Measurements from ENCODE around the gene C11orf86.

Gene C11orf86

DNA sequence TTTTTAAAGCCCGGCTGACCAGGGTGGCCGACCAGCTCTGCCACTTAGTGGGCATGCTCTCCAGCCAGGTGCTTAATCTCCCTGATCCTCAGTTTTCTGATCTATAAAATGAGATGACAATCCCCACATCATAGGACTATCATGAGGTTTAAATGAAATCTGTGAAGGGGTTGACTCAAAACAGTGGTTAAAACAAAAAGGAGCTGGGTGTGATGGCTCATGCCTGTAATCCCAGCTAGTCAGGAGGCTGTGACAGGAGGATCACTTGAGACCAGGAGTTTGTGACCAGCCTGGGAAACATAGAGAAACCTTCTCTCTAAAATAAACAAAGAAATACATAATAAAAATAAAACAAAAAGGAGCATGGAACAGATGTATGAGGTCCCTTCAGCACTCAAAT is 3.6 kb upstream of the C11orf86 start:
- H3F3A ChIP-seq (ENCODE audit: insufficient read depth, low read length) = no peaks in the 10 kb centered on the region

DNA sequence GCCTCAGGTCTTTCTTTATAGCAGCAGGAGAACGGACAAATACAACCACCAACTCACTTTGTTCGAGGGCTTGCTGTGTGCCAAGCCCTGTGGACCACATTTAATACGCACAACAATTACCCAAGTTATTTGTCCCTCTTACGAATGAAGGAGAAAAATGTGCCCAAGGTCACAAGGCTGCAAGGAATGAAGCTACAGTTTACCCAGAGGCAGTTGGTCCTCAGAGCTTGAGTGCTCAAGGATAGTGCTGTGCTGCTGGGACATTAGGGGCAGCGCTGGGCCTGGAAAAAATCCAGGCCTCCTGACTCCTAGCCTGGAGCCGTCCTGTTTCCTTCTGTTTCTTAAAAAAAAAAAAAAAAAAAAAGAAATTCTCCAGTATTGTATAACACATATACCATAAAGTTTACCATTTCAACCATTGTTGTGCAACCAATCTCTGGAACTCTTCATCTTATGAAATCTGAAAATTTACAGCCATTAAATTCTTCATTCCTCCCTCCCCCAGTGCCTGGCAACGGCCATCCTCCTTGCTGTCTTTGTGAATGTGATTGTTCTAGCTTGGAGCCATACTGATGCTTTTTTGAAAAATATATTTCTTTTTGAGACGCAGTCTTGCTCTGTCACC is 1.0 kb upstream of the C11orf86 start:
- Histone ChIP-seq H3K4me2 (ENCODE audit: low read length) (no peak overlapping the region), H3K9me2 (ENCODE audit: low read depth, low read length) (no peaks in the 10 kb centered on the region), H2AFZ (ENCODE audit: low read length) (no peak overlapping the region), H3K27me3 (ENCODE audit: insufficient read depth, low read length) (no peaks in the 10 kb centered on the region; the same call in 1 of the 2 replicates), H3K79me2 (ENCODE audit: insufficient read depth, low read length) (no peaks in the 10 kb centered on the region), H3K9me3 (ENCODE audit: low read length) (no peaks in the 10 kb centered on the region), H3K4me3 (ENCODE audit: low read depth, low read length, poor library complexity, severe bottlenecking) (no peak overlapping the region), H3K4me1 (ENCODE audit: insufficient read depth, low read length, severe bottlenecking) (no peaks in the 10 kb centered on the region), H3K27ac (ENCODE audit: low read depth, low read length, poor library complexity, severe bottlenecking) (no peak overlapping the region), H3F3A (ENCODE audit: insufficient read depth, low read length) (no peaks in the 10 kb centered on the region), H3K9ac (ENCODE audit: low read length) (no peak overlapping the region), H3K36me3 (ENCODE audit: insufficient read depth, low read length) (no peaks in the 10 kb centered on the region; the same call in 1 of the 2 replicates), H4K20me1 (ENCODE audit: insufficient read depth, low read length) (no peaks in the 10 kb centered on the region)
- no peak for TF ChIP-seq EZH2 (IDR thresholded peaks at IDR 0.05; ENCODE audit: borderline replicate concordance, low read length)
- TF ChIP-seq, protein P1, sequence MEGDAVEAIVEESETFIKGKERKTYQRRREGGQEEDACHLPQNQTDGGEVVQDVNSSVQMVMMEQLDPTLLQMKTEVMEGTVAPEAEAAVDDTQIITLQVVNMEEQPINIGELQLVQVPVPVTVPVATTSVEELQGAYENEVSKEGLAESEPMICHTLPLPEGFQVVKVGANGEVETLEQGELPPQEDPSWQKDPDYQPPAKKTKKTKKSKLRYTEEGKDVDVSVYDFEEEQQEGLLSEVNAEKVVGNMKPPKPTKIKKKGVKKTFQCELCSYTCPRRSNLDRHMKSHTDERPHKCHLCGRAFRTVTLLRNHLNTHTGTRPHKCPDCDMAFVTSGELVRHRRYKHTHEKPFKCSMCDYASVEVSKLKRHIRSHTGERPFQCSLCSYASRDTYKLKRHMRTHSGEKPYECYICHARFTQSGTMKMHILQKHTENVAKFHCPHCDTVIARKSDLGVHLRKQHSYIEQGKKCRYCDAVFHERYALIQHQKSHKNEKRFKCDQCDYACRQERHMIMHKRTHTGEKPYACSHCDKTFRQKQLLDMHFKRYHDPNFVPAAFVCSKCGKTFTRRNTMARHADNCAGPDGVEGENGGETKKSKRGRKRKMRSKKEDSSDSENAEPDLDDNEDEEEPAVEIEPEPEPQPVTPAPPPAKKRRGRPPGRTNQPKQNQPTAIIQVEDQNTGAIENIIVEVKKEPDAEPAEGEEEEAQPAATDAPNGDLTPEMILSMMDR (IDR thresholded peaks at IDR 0.05; ENCODE audit: low read length) = no peak

More for the DNA sequence above, 3.6 kb upstream of the C11orf86 start:
- no peaks in the 10 kb centered on the region for H3K9me2 ChIP-seq (ENCODE audit: low read depth, low read length)
- no peak overlapping the region for H3K4me2 ChIP-seq (ENCODE audit: low read length)
- no peaks in the 10 kb centered on the region for H3K27me3 ChIP-seq (ENCODE audit: insufficient read depth, low read length)
- no peaks in the 10 kb centered on the region for H4K20me1 ChIP-seq (ENCODE audit: insufficient read depth, low read length)
- no peak overlapping the region for H3K4me3 ChIP-seq (ENCODE audit: low read depth, low read length, poor library complexity, severe bottlenecking)
- H3K27ac ChIP-seq (ENCODE audit: low read depth, low read length, poor library complexity, severe bottlenecking) = no peak overlapping the region
- H3K9me3 ChIP-seq (ENCODE audit: low read length) = no peaks in the 10 kb centered on the region
- H3K79me2 ChIP-seq (ENCODE audit: insufficient read depth, low read length) = no peaks in the 10 kb centered on the region
- no peaks in the 10 kb centered on the region for H3K36me3 ChIP-seq (ENCODE audit: insufficient read depth, low read length)
- H3K9ac ChIP-seq (ENCODE audit: low read length) = no peak overlapping the region
- no peaks in the 10 kb centered on the region for H3K4me1 ChIP-seq (ENCODE audit: insufficient read depth, low read length, severe bottlenecking)
- H2AFZ ChIP-seq (ENCODE audit: low read length) = no peak overlapping the region
- TF ChIP-seq EZH2 (IDR thresholded peaks at IDR 0.05; ENCODE audit: borderline replicate concordance, low read length) = no peak
- TF ChIP-seq, protein P1 (IDR thresholded peaks at IDR 0.05; ENCODE audit: low read length) = no peak

DNA sequence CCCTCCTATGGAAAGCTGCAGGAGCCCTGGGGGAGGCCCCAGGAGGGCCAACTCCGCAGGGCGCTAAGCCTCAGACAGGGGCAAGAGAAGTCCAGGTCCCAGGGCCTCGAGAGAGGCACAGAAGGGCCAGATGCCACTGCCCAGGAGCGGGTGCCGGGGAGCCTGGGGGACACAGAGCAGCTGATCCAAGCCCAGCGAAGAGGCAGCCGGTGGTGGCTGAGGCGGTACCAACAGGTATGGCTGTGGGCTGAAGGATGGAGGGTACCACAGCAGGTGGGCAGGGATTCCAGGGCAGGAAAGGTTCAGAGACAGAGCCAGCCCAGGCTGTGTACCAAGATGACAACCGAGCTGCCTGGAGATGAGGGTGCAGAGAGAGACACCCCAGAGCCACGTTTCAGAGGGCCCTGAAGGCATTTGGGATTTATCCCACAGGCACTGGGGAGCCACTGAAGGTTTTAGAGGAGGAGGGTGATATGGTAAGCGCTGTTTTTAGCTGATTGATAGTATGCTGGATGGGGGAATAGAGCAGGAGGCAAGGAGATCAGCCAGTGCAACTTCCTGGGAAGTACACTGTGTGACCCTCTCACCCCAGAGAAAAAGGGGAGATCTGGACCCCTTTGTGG is 412 bp downstream of the C11orf86 start:
- H3K4me1 ChIP-seq (ENCODE audit: insufficient read depth, low read length, severe bottlenecking) = no peaks in the 10 kb centered on the region
- TF ChIP-seq, protein P1 (IDR thresholded peaks at IDR 0.05; ENCODE audit: low read length) = no peak
- TF ChIP-seq EZH2 (IDR thresholded peaks at IDR 0.05; ENCODE audit: borderline replicate concordance, low read length) = no peak
- H3K27me3 ChIP-seq (ENCODE audit: insufficient read depth, low read length) = no peaks in the 10 kb centered on the region; the same call in 1 of the 2 replicates
- no peaks in the 10 kb centered on the region for H3K9me2 ChIP-seq (ENCODE audit: low read depth, low read length)
- H3K36me3 ChIP-seq (ENCODE audit: insufficient read depth, low read length) = no peaks in the 10 kb centered on the region; the same call in 1 of the 2 replicates
- no peak overlapping the region for H3K4me2 ChIP-seq (ENCODE audit: low read length)
- H3F3A ChIP-seq (ENCODE audit: insufficient read depth, low read length) = no peaks in the 10 kb centered on the region
- H3K27ac ChIP-seq (ENCODE audit: low read depth, low read length, poor library complexity, severe bottlenecking) = no peak overlapping the region
- no peak overlapping the region for H3K9ac ChIP-seq (ENCODE audit: low read length)
- no peak overlapping the region for H3K4me3 ChIP-seq (ENCODE audit: low read depth, low read length, poor library complexity, severe bottlenecking)
- H4K20me1 ChIP-seq (ENCODE audit: insufficient read depth, low read length) = no peaks in the 10 kb centered on the region
- no peaks in the 10 kb centered on the region for H3K79me2 ChIP-seq (ENCODE audit: insufficient read depth, low read length)
- H2AFZ ChIP-seq (ENCODE audit: low read length) = no peak overlapping the region
- H3K9me3 ChIP-seq (ENCODE audit: low read length) = peaks cover 4% of the 10 kb centered on the region; the same call in 1 of the 2 replicates

Data from OCI-LY1 (cell line).